ENCODE data around the gene SNF8.

The SNF8 gene

DNA sequence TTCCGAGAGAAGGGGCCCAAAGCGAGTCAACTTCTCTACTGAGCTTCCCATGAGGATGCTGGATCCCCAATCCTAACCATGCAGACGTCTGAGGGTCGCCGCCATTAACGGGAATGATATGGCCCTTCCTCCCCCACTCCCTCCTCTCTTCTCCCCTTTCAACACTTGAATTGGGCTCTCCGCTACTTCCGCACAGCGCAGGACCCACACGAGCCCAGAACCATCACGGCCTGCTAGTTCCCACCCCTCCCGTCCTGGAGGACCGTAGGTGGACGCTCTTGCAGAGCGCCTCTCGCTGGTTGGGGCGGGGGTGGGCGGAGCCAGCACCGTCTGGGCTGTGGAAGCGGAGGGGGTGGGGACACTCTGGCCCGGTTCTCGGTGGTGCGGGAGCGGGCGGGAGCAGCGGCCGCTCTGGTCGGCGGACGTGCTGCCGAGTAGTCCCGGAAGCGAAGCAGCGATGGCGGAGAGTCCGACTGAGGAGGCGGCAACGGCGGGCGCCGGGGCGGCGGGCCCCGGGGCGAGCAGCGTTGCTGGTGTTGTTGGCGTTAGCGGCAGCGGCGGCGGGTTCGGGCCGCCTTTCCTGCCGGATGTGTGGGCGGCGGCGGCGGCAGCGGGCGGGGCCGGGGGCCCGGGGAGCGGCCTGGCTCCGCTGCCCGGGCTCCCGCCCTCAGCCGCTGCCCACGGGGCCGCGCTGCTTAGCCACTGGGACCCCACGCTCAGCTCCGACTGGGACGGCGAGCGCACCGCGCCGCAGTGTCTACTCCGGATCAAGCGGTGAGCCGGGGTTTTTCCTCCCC is 36.4 kb downstream of the SNF8 start, which contains the start of gene UBE2Z:
Gene UBE2Z (plus strand): TSS at position 361 of the 797 bp plus-strand sequence. CDS start 97 bp downstream, at position 458.
- TF ChIP-seq TAF1 (IDR thresholded peaks at IDR 0.05; ENCODE audit: borderline replicate concordance, low read depth, low read length) (peak; percentile 63; the same call in 1 of the 2 replicates), POLR2AphosphoS5 (IDR thresholded peaks at IDR 0.05; ENCODE audit: low read depth, low read length) (peak; percentile 91), POLR2A (IDR thresholded peaks at IDR 0.05; ENCODE audit: low read depth, low read length) (peak; percentile 91)
- peak; percentile 96 for DNase-seq (ENCODE audit: insufficient read length)
- peak; percentile 100 for FAIRE-seq

DNA sequence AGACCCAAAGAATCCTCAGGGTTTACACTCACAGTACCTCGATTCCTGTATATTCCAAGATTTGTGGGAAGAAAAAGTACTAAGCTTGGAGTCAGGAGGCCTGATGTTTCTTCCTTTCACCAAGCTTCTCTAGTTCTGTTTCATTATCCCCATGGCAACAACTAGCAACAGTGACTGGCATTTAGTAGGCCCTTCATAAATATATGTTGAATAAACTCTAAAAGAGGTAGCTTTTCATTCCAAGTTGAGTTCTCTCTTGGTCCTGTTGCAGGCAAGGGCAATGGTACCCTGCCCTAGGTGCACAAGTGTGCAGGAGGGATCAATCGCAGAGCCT is 37.0 kb downstream of the SNF8 start:
- DNase-seq (ENCODE audit: insufficient read length) (no peak), FAIRE-seq (no peak)
- no peak for TF ChIP-seq TAF1 (IDR thresholded peaks at IDR 0.05; ENCODE audit: borderline replicate concordance, low read depth, low read length)
- no peak for TF ChIP-seq POLR2AphosphoS5 (IDR thresholded peaks at IDR 0.05; ENCODE audit: low read depth, low read length)
- no peak for TF ChIP-seq POLR2A (IDR thresholded peaks at IDR 0.05; ENCODE audit: low read depth, low read length)

DNA sequence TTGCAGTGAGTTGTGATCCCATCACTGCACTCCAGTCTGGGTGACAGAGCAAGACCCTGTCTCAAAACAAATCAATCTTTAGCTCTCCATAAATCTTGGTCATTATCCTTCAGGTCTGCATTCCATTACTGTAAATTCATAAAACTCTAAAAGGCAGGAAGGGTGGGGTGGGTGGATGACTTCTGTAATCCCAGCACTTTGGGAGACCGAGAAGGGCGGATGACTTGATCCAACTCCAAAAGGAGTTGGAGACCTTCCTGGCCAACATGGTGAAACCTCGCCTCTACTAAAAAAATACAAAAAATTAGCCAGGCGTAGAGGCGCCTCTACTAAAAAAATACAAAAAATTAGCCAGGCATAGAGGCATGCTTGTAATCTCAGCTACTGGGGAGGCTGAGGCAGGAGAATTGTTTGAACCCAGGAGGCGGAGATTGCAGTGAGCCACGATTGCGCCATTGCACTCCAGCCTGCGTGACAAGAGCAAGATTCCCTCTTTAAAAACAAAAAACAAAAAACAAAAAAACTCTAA is 38.6 kb downstream of the SNF8 start:
- no peak for FAIRE-seq
- TF ChIP-seq POLR2AphosphoS5 (IDR thresholded peaks at IDR 0.05; ENCODE audit: low read depth, low read length) (no peak), POLR2A (IDR thresholded peaks at IDR 0.05; ENCODE audit: low read depth, low read length) (no peak), TAF1 (IDR thresholded peaks at IDR 0.05; ENCODE audit: borderline replicate concordance, low read depth, low read length) (no peak)
- DNase-seq (ENCODE audit: insufficient read length), result no peak

DNA sequence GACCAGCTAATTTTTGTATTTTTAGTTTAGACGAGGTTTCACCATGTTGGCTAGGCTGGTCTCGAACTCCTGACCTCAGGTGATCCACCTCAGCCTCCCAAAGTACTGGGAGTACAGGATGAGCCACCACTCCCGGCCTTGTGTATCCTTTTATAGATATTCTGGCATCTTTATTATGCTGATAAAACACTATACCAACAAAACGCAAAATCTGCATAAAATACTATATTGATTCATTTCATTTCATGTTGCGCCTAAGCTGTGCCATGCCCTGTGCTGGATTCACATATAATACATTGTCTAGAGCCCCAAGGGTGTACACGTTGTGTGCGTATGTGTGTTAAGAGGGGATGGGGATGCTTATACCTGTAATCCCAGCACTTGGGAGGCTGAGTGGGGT is 40.2 kb downstream of the SNF8 start:
- DNase-seq (ENCODE audit: insufficient read length), result no peak
- TF ChIP-seq TAF1 (IDR thresholded peaks at IDR 0.05; ENCODE audit: borderline replicate concordance, low read depth, low read length), result no peak
- no peak for TF ChIP-seq POLR2A (IDR thresholded peaks at IDR 0.05; ENCODE audit: low read depth, low read length)
- TF ChIP-seq POLR2AphosphoS5 (IDR thresholded peaks at IDR 0.05; ENCODE audit: low read depth, low read length), result no peak
- FAIRE-seq, result no peak

DNA sequence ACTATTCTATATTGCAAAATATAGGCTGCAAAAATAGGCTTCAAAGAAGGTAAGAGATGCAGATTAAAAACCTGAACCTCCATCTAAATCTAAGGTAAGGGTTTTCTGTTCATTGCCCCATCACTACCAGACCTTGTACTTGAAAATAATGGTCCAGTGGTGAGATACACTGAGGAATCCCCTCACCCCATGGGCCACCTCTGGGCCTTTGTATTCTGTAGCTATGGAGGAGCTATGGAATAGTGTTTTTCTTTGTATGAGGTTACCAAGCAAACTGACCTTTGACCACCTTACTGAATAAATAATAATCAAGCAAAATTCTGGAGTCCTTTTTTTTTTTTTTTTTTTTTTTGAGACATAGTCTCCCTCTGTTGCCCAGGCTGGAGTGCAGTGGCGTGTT is 41.2 kb downstream of the SNF8 start:
- FAIRE-seq (no peak), DNase-seq (ENCODE audit: insufficient read length) (no peak)
- TF ChIP-seq POLR2AphosphoS5 (IDR thresholded peaks at IDR 0.05; ENCODE audit: low read depth, low read length) (no peak), POLR2A (IDR thresholded peaks at IDR 0.05; ENCODE audit: low read depth, low read length) (no peak), TAF1 (IDR thresholded peaks at IDR 0.05; ENCODE audit: borderline replicate concordance, low read depth, low read length) (no peak)

DNA sequence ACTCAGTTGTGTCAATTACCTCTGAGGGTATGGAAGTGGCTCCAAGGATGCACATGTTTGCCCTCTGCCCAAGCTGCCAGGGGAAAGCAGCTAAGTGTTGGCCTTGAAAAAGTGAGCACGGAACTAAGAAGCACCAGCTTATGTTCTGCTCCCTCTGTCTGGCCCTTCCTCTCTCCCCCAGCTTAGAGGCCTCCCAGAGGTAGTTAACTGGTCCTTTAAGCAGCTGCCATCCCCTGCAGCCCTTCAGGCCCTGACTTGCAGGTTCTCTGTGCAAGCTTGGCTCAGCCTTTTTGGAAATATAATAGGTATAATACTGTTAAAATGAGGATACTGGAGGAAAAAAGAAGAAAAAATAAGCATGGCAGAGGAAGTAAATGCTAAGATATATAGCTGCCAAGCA is 43.4 kb downstream of the SNF8 start:
- no peak for FAIRE-seq
- TF ChIP-seq POLR2AphosphoS5 (IDR thresholded peaks at IDR 0.05; ENCODE audit: low read depth, low read length) (no peak), POLR2A (IDR thresholded peaks at IDR 0.05; ENCODE audit: low read depth, low read length) (no peak), TAF1 (IDR thresholded peaks at IDR 0.05; ENCODE audit: borderline replicate concordance, low read depth, low read length) (no peak)
- DNase-seq (ENCODE audit: insufficient read length), result no peak

DNA sequence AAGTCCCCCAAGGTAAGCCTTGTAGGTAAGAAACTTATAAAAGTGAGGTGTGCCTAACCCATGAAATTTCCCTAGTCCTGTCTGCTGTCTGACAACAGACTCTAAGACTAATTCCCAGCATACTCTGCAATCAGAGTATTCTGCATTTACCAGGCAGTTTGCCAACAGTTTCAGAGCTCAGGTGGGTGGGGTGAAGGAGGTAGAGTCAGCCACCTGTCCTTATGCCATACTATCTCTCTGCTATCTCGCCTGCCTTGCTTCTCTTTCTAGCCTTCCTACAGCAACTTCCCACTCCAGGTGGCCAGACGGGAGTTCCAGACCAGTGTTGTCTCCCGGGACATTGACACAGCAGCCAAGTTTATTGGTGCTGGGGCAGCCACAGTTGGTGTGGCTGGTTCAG is 49.8 kb downstream of the SNF8 start:
- FAIRE-seq (no peak), DNase-seq (ENCODE audit: insufficient read length) (no peak)

DNA sequence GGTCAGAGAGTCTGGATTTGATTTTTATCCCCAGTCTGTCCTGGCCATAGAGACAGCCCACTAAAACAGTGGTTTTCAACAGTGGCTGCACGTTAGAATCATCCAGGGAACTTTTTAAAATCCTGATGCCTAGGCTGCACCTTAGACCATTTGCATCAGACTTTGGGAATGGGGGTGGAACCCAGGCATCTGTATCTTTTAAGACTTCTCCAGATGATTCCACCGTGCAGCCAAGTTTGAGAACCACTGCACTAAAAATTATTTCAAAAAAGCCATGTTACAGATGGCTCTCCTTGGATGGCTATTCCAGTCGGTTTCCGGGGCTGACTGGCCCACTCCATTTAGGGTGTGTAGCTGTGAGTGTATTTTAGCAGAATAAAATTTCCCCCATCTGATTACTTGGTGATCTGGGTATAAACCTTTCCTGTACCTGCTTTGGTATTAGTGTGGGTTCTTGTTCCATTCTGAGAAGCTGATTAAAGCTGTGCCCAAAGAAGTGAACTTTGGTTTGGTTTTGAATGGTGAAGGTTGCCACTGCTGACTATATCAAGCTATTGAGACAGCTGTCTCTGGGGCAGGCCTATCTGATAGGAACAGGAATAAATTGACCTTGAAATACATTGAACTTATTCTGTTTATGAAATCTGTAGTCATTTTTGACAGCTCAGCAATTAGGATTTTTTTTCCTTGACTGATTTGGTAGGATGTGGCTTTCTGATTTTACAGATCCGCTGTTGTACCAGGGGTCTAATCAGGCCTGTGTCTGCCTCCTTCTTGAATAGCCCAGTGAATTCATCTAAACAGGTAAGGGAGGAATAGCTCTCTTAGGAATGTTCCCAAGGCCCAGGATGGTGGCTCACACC is 50.8 kb downstream of the SNF8 start:
- DNase-seq (ENCODE audit: insufficient read length) (no peak), FAIRE-seq (no peak)
- no peak for TF ChIP-seq POLR2A (IDR thresholded peaks at IDR 0.05; ENCODE audit: low read depth, low read length)
- no peak for TF ChIP-seq TAF1 (IDR thresholded peaks at IDR 0.05; ENCODE audit: borderline replicate concordance, low read depth, low read length)
- TF ChIP-seq POLR2AphosphoS5 (IDR thresholded peaks at IDR 0.05; ENCODE audit: low read depth, low read length), result no peak

More for the DNA sequence above, 49.8 kb downstream of the SNF8 start:
- TF ChIP-seq POLR2A (IDR thresholded peaks at IDR 0.05; ENCODE audit: low read depth, low read length), result no peak
- TF ChIP-seq POLR2AphosphoS5 (IDR thresholded peaks at IDR 0.05; ENCODE audit: low read depth, low read length), result no peak
- TF ChIP-seq TAF1 (IDR thresholded peaks at IDR 0.05; ENCODE audit: borderline replicate concordance, low read depth, low read length), result no peak

DNA sequence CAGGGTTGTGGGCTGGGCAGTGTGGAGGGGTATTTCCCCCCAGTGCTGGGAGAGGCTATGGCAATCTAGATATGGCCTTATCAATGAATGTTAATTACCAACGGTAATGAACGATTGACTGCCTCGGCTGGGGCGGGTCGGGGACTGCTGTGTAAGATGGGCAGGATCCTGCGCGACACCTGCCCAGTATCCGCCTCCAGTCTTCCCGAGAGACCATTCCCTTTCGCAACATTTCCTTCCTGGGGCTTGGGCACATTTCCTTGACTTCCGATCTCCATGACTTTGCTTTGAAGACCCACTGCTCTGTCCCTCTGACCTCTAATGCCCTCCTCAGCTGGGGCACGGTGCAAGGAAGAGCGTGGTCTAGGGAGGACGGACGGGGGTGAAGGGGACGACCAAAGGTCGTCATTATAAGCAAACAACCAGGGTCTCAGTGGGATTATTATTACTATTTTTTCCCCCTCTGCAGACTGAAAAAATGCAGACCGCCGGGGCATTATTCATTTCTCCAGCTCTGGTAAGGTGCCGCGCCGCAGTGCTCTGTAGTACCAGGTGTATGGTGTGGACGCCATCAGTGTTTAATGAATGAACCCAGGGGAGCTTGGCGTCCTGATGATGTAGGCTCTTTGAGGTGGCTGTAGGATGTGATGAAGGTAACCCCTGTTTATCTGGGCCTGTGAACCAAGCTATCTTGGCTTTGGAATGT is 51.5 kb downstream of the SNF8 start:
- no peak for DNase-seq (ENCODE audit: insufficient read length)
- no peak for TF ChIP-seq POLR2A (IDR thresholded peaks at IDR 0.05; ENCODE audit: low read depth, low read length)
- no peak for TF ChIP-seq POLR2AphosphoS5 (IDR thresholded peaks at IDR 0.05; ENCODE audit: low read depth, low read length)
- TF ChIP-seq TAF1 (IDR thresholded peaks at IDR 0.05; ENCODE audit: borderline replicate concordance, low read depth, low read length), result no peak
- no peak for FAIRE-seq

DNA sequence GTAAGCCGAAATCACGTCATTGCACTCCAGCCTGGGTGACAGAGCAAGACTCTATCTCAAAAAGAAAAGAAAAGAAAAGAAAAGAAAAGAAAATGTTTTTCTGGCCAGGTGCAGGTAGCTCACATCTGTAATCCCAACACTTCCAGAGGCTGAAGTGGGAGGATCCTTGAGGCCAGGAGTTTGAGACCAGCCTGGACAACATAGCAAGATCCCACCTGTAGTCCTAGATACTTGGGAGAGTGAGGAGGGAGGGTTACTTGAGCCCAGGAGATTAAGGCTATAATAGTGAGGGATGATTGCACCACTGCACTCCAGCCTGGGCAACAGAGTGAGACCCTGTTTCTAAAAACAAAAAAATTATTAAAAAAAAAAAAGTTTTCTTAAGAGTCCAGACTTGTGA is 54.6 kb downstream of the SNF8 start:
- no peak for FAIRE-seq
- DNase-seq (ENCODE audit: insufficient read length), result no peak
- TF ChIP-seq TAF1 (IDR thresholded peaks at IDR 0.05; ENCODE audit: borderline replicate concordance, low read depth, low read length) (no peak), POLR2AphosphoS5 (IDR thresholded peaks at IDR 0.05; ENCODE audit: low read depth, low read length) (no peak), POLR2A (IDR thresholded peaks at IDR 0.05; ENCODE audit: low read depth, low read length) (no peak)

DNA sequence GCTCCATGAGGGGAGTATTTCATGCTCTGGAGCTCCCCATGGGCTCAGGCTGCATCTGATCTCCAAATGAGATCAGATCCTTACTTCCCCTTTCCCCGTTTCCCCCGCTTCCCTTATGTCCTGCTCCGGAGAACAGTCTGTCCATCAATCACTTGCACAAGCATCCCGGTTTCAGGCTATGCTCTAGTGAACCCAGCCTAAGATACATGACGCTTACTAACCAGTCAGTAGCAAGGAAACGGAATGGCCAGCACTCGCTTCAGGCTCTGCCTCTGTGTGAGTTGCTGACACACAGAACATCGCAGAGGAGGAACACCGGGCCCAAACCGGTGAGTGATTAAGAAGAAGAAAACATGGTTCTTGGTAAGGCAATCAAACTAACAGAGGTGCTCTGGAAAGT is 61.5 kb downstream of the SNF8 start:
- TF ChIP-seq POLR2A (IDR thresholded peaks at IDR 0.05; ENCODE audit: low read depth, low read length), result no peak
- no peak for TF ChIP-seq TAF1 (IDR thresholded peaks at IDR 0.05; ENCODE audit: borderline replicate concordance, low read depth, low read length)
- no peak for TF ChIP-seq POLR2AphosphoS5 (IDR thresholded peaks at IDR 0.05; ENCODE audit: low read depth, low read length)
- DNase-seq (ENCODE audit: insufficient read length) (no peak), FAIRE-seq (no peak)

Measured in GM12892 (cell line).